ENCODE measurements around the gene HUS1. TPM values are rescaled to one million over a fixed set of nuclear protein-coding genes. Genes with fewer than 3 reads are reported as not detected.
A peak's percentile ranks its signal among the peaks of the same experiment; 100 is the strongest.
"Not testable (repeated sequence)": the region's sequence is repeated elsewhere in the genome, so short reads cannot be mapped to it uniquely, and the experiment has no call there.

Gene HUS1
- total and polyA plus RNA-seq, 2 of the 13 experiments (the other 11 are each of a cell fraction or from before 2014, with no cell fraction given): 14.8 to 16.9 TPM

DNA sequence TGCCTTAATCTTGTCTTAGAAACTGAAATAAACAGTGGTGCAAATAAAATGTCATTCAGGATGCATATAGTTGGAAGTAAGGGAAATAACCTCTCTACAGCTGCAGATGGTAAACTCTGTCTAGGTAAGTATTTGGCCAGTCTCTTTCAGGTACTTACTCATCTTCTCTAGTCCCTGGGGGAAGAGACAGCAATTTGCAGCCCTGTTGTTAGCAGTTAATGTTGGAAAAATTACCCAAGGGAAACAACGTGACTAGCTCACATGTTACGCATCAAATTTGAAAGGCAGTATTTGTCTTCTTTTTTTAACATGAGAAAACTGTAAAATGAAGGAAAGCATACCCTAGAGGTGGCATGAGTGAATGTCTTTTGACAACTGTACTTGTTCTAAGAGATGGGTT lies 3.2 kb upstream of the HUS1 start (continued):
- TF ChIP-seq TSC22D2 (CRISPR knock-in tag; IDR thresholded peaks at IDR 0.05; ENCODE audit: borderline replicate concordance): no peak

DNA sequence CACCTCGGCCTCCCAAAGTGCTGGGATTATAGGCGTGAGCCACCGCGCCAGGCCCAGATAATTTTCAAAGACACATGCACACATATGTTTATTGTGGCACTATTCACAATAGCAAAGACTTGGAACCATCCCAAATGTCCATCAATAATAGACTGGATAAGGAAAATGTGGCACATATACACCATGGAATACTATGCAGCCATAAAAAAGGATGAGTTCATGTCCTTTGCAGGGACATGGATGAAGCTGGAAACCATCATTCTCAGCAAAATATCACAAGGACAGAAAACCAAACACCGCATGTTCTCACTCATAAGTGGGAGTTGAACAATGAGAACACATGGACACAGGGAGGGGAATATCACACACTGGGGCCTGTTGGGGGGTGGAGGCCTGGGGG lies 1.2 kb upstream of the HUS1 start:
- H3K9ac ChIP-seq (ENCODE audit: insufficient read depth, low read depth, low read length); ATAC-seq; H3K79me2 ChIP-seq (ENCODE audit: insufficient read depth, low read length); BruUV-seq (replicated peaks); FAIRE-seq; CTCF ChIA-PET (ENCODE audit: low intra/inter-chr PET ratio, low total read pairs); H3K4me3 ChIP-seq (replicated peaks in 1 of 3; ENCODE audit: insufficient read depth in 1 of 3, low read depth in 2 of 3, low read length in 3 of 3); H3K27me3 ChIP-seq (ENCODE audit: control insufficient read depth in 1 of 2, insufficient read depth in 2 of 2, low read length in 2 of 2); intact Hi-C loops (cut with micrococcal nuclease; ENCODE audit: unreplicated experiment); H4K20me1 ChIP-seq (ENCODE audit: insufficient read depth, low read length); in situ Hi-C loops (cut with HindIII; ENCODE audit: extremely low pct_ligation_motif_present, low pct_unique_long_range_greater_than_20kb); H2AFZ ChIP-seq (ENCODE audit: low read length); H3K4me2 ChIP-seq (ENCODE audit: low read depth, low read length); H3K27ac ChIP-seq (ENCODE audit: extremely low read length, insufficient read depth, low read length); H3K9me3 ChIP-seq (ENCODE audit: low read length); DNase-seq (ENCODE audit: low spot score); POLR2A ChIA-PET: not testable (repeated sequence)
- H3K36me3 ChIP-seq (replicated peaks in 1 of 2; ENCODE audit: control insufficient read depth in 1 of 2, insufficient read depth in 2 of 2, low read length in 2 of 2): peaks cover 4 to 25% of the 10 kb centered on the region in 2 experiments
- peaks cover 15% of the 10 kb centered on the region for H3K4me1 ChIP-seq (ENCODE audit: insufficient read depth, low read length)
- WGBS (ENCODE audit: low lambda C conversion rate): 97% methylated on average over 4 of the region's 5 CpGs

DNA sequence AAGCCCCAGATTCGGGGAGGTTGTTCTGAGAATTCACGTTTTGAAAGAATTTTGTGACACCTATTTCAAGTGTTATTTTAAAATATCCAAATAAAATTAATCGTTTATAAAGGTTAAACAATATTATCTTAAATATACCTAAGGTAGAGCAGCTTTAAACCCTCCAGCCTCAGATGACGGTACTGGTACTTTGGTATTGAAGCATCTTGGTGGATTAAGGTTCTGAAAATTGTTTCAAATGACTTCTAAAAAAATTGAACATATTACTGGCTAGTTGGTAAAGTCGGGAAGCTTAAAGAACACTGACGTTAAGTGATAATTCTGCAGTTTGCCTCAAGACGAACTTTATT lies 392 bp upstream of the HUS1 start:
- Histone ChIP-seq H3K27ac (ENCODE audit: extremely low read length, insufficient read depth, low read length) (no peak overlapping the region), H3K4me3 (replicated peaks in 1 of 3; ENCODE audit: insufficient read depth in 1 of 3, low read depth in 2 of 3, low read length in 3 of 3) (peak overlapping the region in 2 of 3 experiments; percentile 77 to 81; a peak in 5 of 6 replicates), H3K9ac (ENCODE audit: insufficient read depth, low read depth, low read length) (no peak overlapping the region), H4K20me1 (ENCODE audit: insufficient read depth, low read length) (no peaks in the 10 kb centered on the region), H3K4me2 (ENCODE audit: low read depth, low read length) (peak overlapping the region; percentile 99), H3K27me3 (ENCODE audit: control insufficient read depth in 1 of 2, insufficient read depth in 2 of 2, low read length in 2 of 2) (no peaks in the 10 kb centered on the region; a peak in 1 of 5 replicates), H2AFZ (ENCODE audit: low read length) (peak overlapping the region; percentile 50), H3K79me2 (ENCODE audit: insufficient read depth, low read length) (peaks cover 4% of the 10 kb centered on the region), H3K36me3 (replicated peaks in 1 of 2; ENCODE audit: control insufficient read depth in 1 of 2, insufficient read depth in 2 of 2, low read length in 2 of 2) (peaks cover 4 to 31% of the 10 kb centered on the region in 2 experiments), H3K4me1 (ENCODE audit: insufficient read depth, low read length) (peaks cover 15% of the 10 kb centered on the region), H3K9me3 (ENCODE audit: low read length) (no peaks in the 10 kb centered on the region)
- ChIA-PET CTCF (ENCODE audit: low intra/inter-chr PET ratio, low total read pairs) (no interaction called here), POLR2A (no interaction called here)
- intact Hi-C loops (cut with micrococcal nuclease; ENCODE audit: unreplicated experiment) (loop anchor here (1.0 kb wide), 1 partner anchor 108 kb away; no protein-coding TSS in a partner anchor), in situ Hi-C loops (cut with HindIII; ENCODE audit: extremely low pct_ligation_motif_present, low pct_unique_long_range_greater_than_20kb) (no loop called here)
- TF ChIP-seq ZNF878 (CRISPR knock-in tag; IDR thresholded peaks at IDR 0.05): 0 out of 2 replicates have a peak, but pooled peaks have one; percentile 4
- TF ChIP-seq RARG (CRISPR knock-in tag; IDR thresholded peaks at IDR 0.05; ENCODE audit: low read depth): 0 out of 2 replicates have a peak, but pooled peaks have one; percentile 0
- TF ChIP-seq ARNT (IDR thresholded peaks at IDR 0.05): no peak
- BruUV-seq (replicated peaks): no TSS peak
- WGBS (ENCODE audit: low lambda C conversion rate): 20% methylated on average over 7 of the region's 7 CpGs
- DNase-seq (ENCODE audit: low spot score) (no peak), FAIRE-seq (no peak), ATAC-seq (no peak)
